Stimulated activated CD8-positive, alpha-beta memory T cell treated with anti-CD3 and anti-CD28 coated beads, Interleukin-4, amount 100 ng/mL, for 1 hour (primary cell): ENCODE measurements around the gene ZNF277.

ENCODE experiments used
- DNase-seq, 2 donors: peaks; one replicate each; pipeline ENCODE4 v3.0.0-alpha.2; 2020; ENCODE audit warnings: low read depth in 2 of 2, low spot score in 1 of 2

The ZNF277 gene, protein sequence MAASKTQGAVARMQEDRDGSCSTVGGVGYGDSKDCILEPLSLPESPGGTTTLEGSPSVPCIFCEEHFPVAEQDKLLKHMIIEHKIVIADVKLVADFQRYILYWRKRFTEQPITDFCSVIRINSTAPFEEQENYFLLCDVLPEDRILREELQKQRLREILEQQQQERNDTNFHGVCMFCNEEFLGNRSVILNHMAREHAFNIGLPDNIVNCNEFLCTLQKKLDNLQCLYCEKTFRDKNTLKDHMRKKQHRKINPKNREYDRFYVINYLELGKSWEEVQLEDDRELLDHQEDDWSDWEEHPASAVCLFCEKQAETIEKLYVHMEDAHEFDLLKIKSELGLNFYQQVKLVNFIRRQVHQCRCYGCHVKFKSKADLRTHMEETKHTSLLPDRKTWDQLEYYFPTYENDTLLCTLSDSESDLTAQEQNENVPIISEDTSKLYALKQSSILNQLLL

DNA sequence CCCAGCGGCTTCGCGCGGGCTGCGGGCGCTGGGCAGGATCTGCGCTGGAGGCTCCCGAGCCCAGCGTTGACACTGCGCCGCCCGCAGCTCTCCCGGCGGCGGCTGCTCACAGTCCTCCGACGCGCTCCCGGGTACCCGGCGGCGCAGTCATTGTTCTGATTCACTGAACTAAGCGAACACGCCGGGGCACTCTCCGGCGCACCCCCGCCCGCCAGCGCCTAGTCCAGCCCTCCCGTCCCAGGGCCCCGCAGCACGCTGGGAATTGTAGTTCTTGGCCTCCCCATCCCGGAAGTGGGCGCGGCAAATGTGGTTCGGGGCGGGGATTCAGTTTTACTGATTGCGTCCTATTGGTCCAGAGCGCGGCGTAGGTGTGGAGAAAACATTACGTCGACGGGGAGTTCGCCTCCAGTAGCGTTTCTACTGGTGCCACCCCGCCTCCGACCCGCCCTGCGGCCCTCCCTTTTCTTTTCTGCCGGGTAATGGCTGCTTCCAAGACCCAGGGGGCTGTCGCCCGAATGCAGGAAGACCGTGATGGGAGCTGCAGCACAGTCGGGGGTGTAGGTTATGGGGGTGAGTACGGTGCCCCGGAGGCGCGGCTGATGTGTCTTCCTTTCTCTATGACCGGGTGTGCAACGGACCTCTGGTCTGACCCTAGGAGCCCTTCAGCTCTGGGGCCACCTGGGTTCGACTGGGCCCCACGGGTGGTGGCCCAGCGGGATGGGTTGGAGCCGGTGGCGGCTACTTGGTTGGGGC is at the start of gene ZNF277, which contains the start of gene DOCK4:
Gene ZNF277 (plus strand): TSS at position 458 of the 753 bp plus-strand sequence. CDS start 22 bp downstream, at position 480.
Gene DOCK4 (minus strand): TSS at position 162 of the 753 bp plus-strand sequence. CDS start 261 bp downstream, outside the sequence.
- peak; percentile 98 to 99 for DNase-seq

DNA sequence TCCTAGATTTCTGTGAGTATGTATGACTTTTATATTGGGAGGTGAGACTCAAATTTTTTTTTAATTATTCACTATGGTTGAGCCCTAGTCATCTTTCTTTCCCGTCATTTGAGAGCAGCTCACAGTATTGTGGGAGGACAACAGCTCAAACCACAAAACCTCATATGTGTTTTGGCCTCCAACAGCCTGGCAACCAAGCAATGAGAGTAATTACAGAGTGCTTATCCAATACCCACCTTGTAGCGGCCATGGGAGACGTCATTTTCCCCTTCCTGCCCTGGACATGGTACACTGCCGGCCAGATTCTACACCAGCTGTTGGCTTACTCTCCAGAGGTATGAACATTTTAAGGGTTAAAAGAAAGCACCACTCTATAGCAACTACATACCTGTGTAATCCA is 49.4 kb upstream of the ZNF277 start:
- DNase-seq: no peak

DNA sequence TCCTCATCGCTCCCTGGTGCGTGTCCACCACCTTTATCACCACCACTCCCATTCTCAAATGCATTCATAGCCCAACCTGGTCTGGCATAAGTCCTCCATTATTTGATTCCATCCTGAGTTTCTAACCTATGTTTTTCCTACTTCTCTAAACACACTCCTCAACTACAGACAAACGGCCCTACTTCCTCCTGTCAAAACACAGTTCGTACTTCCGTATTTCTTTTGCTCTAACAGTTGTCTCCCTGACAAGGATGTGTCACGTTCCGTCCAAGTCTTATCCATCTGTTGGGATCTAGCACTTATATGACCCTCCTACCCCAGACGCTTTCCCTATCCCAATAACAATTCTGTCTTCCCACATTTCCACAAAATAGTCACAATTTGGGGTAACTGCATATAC is 47.1 kb upstream of the ZNF277 start:
- no peak for DNase-seq

DNA sequence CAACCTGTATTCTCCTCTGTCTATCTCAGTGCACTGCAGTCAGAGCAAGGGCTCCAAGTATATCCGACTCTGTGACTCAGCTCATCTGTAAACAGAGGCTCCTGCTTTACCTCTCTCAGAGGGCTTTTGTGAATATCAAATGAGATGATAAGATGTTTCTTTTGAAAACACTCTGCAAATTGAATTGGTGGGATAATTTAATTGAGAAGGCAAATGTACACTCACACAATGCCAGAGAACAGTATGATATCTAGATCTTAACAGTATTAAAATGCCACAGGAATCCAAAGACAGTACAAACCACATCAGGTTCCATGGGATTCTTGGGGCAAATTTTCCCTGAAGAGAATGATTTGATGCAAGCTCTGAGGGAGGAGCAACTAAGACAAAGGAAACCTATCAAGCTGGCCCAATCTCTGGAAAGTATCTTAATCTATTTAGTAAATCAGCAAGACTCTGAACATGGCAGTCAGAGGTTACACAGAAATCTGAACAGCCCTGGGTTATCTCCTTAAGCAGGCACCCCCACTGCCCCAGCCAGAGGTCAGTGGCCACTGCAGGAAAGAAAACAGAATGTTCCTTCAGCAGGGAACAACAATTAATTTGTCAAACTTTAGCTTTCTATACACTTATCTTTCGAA is 46.2 kb upstream of the ZNF277 start:
- no peak for DNase-seq

DNA sequence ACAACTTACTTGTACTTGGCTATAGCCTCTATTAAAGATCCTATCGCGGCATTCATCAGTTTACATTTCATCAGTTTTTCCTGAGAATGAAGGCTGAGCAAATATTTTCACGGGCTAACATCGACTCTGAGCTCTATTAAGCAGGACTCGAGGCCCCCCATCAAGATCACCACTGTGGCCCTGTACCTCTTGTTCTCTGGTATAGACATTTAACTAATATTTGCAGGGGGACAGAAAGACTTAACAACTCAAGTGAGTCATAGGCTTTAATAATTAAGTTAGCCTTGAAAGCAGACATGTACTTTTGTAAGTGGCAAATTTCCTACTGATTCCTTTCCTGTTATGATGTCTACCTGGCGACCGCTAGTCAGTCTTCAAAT is 45.7 kb upstream of the ZNF277 start:
- no peak for DNase-seq

DNA sequence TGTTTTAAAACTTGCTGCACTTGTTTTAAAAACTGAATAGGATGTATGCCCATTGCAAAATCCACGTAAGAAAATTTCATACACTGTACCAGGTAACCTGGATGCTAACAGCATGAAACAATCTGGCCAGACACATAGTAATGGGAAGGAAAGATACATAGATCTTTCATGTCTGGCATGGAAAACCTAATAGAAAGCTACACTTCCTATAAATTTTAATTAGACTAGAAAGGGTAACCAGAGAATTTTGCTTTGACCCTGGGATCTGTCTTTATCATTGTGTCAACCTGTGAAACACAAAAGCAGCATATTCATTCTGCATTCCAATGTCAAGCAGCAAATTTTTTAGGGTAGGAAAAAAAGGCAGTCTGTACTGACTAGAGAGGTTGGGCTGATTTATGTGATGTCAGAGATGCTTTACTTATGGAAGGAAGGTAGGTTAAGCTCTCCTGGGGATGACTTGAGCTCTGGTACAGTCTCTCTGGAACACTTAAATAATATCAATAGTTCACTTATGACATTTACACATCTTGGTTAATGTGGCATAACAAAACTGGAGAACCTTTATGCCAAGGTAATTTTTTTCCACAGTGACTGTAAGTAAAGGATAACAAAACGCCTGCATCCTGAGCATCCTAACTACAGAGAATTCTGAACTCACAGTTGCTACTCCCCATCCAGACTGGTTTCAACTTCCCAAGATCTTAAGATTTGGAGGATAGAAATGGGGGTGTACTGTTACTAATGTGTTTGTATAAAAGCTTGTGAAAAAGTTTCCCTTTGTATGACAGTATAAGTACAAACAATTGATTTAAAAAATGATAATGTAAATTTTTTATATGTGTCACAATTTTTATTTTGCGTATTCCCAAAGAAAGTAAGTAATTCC is 45.0 kb upstream of the ZNF277 start:
- DNase-seq: no peak

DNA sequence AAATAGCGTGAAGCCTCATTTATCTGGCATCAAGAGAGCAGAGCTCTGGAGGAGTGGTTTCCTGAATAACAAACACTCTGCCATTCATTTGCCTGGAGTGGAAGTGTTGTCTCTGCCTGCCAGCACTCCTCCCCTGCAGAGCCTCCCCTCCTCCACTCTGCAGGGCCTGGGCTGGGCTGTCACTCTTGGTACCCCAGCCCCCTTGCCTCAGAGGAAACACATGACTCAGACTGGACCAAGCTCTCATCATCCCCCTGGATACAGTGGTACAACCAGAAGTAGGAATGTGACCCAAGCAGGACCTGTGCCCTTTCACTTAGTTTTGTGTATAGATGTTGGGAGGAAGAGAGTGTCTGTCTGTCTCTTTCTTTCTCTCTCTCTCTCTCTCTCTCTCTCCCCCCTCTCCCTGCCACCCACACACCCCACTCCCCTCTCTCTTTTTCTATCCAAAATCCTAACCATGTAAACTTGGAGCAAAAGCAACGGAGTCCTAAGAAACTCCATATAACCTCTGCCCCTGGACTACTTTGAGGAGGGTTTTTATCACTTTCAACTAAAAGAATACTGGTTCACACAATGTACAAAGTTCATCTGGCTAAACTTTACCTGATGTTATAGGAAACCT is 44.2 kb upstream of the ZNF277 start:
- DNase-seq: no peak

DNA sequence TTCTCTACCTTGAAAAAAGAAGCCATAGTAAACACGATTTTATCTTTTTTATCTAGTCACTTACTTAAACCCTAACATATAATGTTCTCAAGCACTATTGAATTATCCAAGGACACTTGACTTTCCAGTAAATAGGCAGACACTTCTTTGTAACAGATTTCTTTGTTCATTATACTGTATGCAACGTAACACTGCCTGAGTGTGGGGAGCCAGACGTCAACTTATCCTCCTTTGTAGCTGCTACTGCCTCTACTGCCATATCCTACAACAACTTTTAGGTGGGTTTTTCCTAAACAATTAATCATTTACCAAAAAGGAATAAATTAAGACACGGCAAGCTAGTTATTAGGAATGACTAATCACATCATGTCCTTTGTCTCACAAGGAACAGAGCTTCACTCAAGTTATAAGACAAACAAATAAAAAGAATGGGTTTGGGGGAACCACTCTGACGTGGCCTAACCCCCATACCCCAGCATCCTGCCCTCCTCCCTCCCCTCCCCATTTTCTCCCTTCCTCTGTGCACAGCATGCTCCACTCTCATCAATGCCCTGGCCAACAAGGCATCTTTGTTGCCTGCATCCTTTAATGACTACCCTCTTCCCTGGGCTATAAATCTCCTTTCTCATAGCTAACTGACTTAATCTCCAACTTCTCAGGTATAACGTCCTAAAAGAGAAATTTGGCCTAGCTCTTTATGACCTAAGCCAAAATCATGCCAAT is 43.5 kb upstream of the ZNF277 start:
- no peak for DNase-seq

DNA sequence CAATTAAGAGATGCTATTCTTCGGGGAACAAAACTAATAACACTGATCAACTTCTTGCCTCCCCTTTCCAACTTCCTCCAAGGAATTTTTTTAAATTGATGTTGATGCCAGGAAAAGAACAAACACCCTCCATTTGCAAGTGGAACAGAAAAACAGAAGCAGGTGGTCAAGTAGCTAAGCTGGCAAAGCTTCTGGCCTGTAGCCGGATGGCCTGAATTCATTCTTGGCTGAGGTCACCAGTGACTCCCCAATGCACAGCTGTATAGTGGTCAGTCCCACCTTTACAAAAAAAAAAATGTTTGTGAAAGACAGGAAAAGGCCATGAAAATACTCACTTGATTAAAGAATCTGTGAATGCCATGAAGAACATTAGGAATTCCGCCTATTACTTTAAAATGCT is 39.3 kb upstream of the ZNF277 start:
- no peak for DNase-seq

DNA sequence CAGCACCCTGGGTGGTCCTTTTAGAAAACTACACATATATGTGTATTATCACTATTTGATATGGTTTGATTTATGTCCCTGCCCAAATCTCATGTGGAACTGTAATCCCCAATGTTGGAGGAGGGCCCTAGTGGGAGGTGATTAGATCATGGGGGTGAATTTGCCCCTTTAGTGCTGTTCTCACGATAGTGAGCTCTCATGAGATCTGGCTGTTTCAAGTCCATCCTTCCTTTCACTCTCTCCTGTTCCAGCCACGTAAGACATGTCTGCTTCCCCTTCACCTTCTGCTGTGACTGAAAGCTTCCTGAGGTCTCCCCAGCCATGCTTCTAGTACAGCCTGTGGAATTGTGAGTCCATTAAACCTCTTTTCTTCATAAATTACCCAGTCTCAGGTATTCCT is 37.6 kb upstream of the ZNF277 start:
- DNase-seq: no peak

DNA sequence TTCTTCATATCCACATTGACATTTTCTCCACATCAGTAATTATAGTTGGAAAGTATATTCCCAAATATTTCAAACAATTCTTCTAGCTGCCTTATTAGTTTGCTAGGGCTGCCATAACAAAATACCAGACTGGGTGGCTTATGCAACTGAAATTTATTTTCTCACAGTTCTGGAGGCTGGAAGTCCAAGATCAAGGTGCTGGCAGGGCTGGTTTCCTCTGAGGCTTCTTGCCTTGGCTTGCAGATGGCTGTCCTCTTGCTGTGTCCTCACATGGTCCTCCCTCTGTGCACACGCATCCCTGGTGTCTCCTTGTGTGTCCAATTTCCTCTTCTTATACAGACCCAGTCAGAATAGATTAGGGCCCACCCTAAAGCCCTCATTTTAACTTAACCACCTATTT is 34.8 kb upstream of the ZNF277 start:
- no peak for DNase-seq

DNA sequence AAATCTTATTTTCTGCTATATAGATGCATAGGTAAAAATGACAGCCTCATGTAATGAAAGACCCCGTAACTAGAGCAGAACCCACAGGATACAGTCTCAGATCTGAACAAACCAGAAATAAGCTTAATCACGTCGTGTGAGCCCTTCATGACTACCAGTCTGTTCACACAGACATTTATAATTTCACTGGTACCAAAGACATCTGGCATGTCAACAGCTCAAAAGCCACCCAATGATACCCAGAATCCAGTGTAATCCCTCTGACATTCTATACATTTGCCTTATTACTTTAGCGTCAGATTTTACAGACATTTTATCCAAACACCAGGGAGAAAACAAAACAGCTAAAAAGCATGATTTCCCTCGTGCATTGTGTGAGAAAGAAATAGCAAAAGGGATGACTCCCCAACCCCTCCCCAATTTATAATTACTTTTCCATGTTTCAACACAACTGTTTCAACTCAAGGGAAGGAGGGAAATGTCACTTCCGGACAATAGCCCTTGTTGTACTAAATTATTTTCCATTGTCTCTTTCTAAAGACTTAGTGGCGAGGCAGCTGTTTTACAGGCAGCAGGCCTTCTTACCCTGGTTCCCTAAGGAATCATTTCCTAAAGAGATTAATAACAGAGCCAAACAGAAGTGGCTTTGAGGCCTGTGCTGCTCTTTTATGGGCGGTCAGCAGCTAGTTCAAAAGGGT is 33.5 kb upstream of the ZNF277 start:
- no peak for DNase-seq

DNA sequence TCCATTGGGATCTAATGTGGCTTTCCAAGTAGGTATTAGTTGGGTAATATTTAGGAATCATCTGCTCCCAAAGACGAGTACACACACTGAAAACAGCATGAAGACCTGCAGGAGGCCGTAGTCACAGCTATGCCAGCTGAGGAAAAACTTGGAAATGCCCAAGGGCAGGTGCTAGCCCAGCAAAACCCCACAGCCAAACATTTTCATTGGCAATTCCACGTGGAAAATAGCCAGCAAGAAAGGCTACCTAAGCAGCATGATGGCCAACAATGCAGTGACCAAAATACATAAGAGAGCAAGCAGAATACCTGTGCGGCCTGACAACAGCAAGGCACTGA is 33.0 kb upstream of the ZNF277 start:
- DNase-seq: no peak

DNA sequence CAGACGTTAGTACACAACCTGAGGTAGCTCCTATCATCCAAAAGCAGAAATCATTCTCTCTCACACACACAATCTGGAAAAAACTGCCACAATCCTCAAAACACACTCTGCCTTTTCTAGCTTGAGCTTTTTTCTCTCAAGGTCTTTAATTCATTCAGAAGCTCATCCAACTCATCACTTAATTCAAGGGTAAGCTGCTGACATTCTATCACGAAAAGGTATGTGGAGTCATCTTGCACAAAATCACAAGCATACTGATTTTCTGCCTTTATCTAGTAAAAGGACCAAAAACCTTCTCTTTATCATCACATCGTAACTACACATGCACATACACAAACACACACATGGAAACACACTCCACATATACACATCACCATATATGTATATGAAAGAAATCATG is 32.3 kb upstream of the ZNF277 start:
- DNase-seq: no peak

DNA sequence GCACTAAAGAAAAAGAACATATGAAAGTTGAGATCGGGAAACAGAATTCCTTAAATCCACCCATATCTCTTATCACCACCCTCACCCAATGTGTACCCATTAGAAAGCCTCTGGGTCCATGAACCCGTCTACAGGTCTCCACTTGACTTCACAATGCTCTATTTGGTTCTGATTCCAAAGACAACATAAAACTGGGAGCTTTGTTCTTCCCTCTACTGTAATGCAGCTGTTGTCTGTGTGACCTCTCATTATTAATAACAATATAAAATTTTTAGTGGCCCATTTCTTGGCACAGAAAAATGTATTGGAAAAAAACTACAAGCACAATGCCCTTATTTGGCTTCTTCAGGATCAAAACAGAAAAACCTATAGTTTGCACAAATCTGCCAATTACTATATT is 30.3 kb upstream of the ZNF277 start:
- no peak for DNase-seq

DNA sequence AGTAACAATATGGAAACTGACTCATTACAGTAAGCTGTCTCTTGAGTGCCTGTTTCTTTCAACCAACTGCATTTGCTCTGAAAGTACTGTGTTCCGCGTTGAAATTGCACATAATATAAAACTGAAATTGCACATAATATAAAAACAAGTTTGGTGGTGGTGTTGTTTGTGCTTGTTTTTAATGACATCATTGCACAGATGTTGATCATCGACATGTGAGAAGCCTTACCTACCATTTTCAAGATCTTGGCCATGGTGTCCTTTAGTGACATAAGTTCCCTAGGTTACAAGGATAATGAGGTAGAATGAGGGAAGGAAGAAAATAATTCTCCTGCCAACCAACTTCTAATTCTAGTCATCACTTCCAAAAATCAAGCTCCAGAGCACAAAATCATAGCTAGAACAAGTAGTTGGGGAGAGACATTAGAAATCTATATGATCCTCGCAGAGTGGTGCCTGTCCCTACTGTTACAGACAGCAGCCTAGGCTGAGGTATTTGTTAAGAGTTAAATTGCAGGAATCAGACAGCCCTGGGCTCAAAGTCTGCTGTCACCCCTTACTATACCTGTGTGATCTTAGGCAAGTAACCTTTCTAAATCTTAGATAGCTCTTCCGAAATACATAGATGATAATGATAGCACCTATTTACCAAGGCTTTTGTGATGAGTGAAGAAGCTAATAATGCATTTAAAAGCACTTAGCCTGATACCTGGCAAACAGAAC is 29.6 kb upstream of the ZNF277 start:
- DNase-seq: no peak

DNA sequence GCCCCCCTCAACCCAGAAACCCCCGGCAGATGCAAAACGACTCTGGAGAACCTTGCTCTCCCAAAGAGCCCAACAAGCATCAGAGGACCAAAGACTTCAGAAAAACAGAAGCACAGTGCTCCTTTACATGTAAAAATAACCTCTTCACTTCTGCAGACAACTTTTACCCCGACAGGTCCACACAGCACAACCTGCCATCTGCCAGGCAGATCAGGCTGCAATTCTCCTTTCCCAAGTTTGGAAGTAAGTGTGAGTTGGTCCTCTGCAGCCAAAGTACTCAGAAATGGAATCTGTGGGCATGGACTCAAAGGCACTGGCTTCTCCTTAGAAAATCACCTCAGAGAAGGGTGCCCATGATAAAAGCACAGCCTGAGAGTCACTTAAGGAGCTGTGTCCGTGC is 26.3 kb upstream of the ZNF277 start:
- no peak for DNase-seq

DNA sequence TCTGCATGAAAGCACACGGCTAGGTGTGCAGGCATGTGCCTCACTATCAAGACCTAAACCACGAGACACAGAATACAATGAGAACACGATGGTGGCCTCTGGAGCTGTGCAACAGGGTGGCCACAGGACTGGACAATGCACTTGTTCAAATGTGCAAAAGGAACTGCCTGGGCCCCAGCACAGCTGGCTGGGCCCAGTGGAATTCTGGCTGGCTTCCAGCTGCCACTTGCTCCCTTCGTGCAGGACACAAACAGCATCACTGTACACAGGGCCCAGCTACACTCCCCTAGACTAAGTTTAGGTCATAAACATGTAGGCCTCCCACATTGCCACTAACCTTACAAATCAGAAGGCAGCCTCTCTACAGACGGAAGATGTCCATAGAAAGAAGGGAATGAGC is 23.7 kb upstream of the ZNF277 start:
- DNase-seq: no peak

DNA sequence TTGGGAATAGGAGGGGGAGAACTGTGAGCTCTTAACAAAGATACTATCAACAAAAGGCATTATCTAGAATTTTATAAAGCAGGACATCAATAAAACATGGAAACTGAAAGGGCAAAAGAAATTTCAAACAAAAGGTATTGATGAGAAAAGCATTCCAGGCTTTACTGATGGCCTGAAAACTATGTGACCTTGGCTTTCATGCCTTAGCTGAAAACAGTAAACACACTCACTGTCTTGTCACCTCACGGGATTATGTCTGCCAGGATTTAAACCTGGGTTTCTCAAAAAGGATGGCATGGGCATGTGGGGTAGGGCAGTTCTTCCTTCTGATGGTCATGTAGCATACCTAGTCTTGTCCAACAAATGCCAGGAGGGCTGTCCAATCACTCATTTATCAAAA is 23.2 kb upstream of the ZNF277 start:
- DNase-seq: no peak
